Measurements from ENCODE around the gene HAPSTR1. TPM values are rescaled to one million over a fixed set of nuclear protein-coding genes. Genes with fewer than 3 reads are reported as not detected.

Gene HAPSTR1
- total and polyA plus RNA-seq, 2 of the 8 experiments (the other 6 are each of a cell fraction or from before 2014, with no cell fraction given): 11.9 to 66.1 TPM

DNA sequence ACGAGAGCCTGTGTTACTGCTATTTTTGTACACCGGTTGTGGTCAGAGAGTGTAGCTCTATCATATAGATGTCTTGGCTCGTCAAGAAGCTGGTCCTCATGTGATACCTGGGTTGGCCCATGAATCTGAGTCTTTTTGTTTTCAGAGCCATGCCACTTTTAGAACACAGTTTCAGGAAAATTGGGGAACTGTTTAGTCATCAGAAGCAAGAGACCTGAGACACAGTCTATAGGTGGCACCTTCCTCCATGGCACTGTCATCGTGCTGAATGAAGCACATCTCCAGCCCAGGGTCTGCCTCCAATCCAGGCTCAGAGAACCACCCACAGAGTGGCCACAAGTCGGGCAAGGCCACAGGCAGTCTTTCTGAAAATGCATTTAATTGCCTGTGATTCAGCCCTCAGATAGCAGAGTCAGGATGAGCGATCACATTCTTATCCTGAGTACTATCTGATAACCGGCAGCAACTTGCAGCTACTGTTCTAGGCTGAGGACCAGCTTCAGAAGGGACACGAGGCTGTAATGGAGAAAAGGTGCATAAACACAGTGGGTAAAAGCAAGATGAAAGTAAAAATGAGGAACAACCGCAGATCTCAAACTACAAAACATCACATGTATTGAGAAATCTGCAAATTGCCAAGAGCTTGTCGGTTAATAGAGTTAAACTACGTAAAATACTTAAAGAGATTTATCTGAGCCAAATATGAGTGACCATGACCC is 14.2 kb upstream of the HAPSTR1 start (continued):
- TF ChIP-seq SIN3A (conservative IDR thresholded peaks at IDR 0.05 in 1 of 2, IDR thresholded peaks at IDR 0.05 in 1 of 2; ENCODE audit: low read depth in 1 of 2, low read length in 2 of 2) (no peak), RFX5 (IDR thresholded peaks at IDR 0.05; ENCODE audit: borderline replicate concordance, low read depth, low read length) (no peak), MAFK (IDR thresholded peaks at IDR 0.05; ENCODE audit: low read depth, low read length) (no peak), BRCA1 (IDR thresholded peaks at IDR 0.05; ENCODE audit: low read depth, low read length) (no peak), TEAD4 (IDR thresholded peaks at IDR 0.05; ENCODE audit: low read depth, low read length) (no peak), YY1 (IDR thresholded peaks at IDR 0.05; ENCODE audit: low read depth, low read length) (no peak)

All from H1 (cell line).